Mucosa of stomach (tissue), 1 donor: ENCODE measurements around the gene PHF5A.
"Not testable (repeated sequence)": the region's sequence is repeated elsewhere in the genome, so short reads cannot be mapped to it uniquely, and the experiment has no call there.

Source experiments
- H3K27me3 ChIP-seq: one replicate; pipeline ENCODE4 v1.7.0; 2013; ENCODE audit warnings: mild to moderate bottlenecking, low read length; ENCODE audit not compliant: control insufficient read depth, insufficient read depth
- H3K36me3 ChIP-seq: one replicate; pipeline ENCODE4 v1.7.0; 2013; ENCODE audit warnings: low read length; ENCODE audit not compliant: control insufficient read depth, insufficient read depth
- H3K4me1 ChIP-seq: one replicate; pipeline ENCODE4 v1.7.0; 2013; ENCODE audit warnings: mild to moderate bottlenecking, low read length; ENCODE audit not compliant: control insufficient read depth, insufficient read depth
- H3K4me3 ChIP-seq: one replicate; pipeline ENCODE4 v1.7.0; 2013; ENCODE audit warnings: low read length
- H3K9ac ChIP-seq: one replicate; pipeline ENCODE4 v1.7.0; 2013; ENCODE audit warnings: mild to moderate bottlenecking, low read length, moderate library complexity
- H3K9me3 ChIP-seq: one replicate; pipeline ENCODE4 v1.7.0; 2013; ENCODE audit warnings: mild to moderate bottlenecking, low read length, moderate library complexity; ENCODE audit not compliant: control insufficient read depth
- donor health status: Pancreatic carcinoma.

Gene PHF5A

GRCh38 chr22:41437198-41437597 is 31.3 kb downstream of the PHF5A start:
- no peaks in the 10 kb centered on the region for H3K9me3 ChIP-seq
- H3K4me3 ChIP-seq, result no peak overlapping the region
- H3K36me3 ChIP-seq, result peaks cover 24% of the 10 kb centered on the region
- no peaks in the 10 kb centered on the region for H3K27me3 ChIP-seq
- H3K9ac ChIP-seq, result no peak overlapping the region
- peaks cover 1% of the 10 kb centered on the region for H3K4me1 ChIP-seq

- Histone ChIP-seq H3K4me3 (no peak overlapping the region), H3K4me1 (no peaks in the 10 kb centered on the region), H3K27me3 (no peaks in the 10 kb centered on the region), H3K9ac (no peak overlapping the region), H3K9me3 (no peaks in the 10 kb centered on the region), H3K36me3 (peaks cover 24% of the 10 kb centered on the region)
Observed at GRCh38 chr22:41436322-41437113, 32.0 kb downstream of the PHF5A start.

- H3K36me3 ChIP-seq, result peaks cover 24% of the 10 kb centered on the region
- H3K4me3 ChIP-seq, result no peak overlapping the region
- H3K27me3 ChIP-seq, result no peaks in the 10 kb centered on the region
- H3K9me3 ChIP-seq, result no peaks in the 10 kb centered on the region
- H3K4me1 ChIP-seq, result no peaks in the 10 kb centered on the region
- H3K9ac ChIP-seq, result no peak overlapping the region
Observed at GRCh38 chr22:41435560-41435959, 32.9 kb downstream of the PHF5A start.

GRCh38 chr22:41434361-41435003 is 34.0 kb downstream of the PHF5A start:
- not testable (repeated sequence) for H3K4me1 ChIP-seq, H3K9me3 ChIP-seq
- H3K36me3 ChIP-seq, result peaks cover 24% of the 10 kb centered on the region

GRCh38 chr22:41433480-41433879 is 35.0 kb downstream of the PHF5A start:
- H3K9ac ChIP-seq, H3K4me3 ChIP-seq, H3K4me1 ChIP-seq, H3K27me3 ChIP-seq, H3K9me3 ChIP-seq: not testable (repeated sequence)
- H3K36me3 ChIP-seq, result peaks cover 24% of the 10 kb centered on the region

More at GRCh38 chr22:41434361-41435003, 34.0 kb downstream of the PHF5A start:
- H3K9ac ChIP-seq, H3K27me3 ChIP-seq, H3K4me3 ChIP-seq: not testable (repeated sequence)

- peaks cover 20% of the 10 kb centered on the region for H3K36me3 ChIP-seq
- H3K4me3 ChIP-seq, result no peak overlapping the region
- H3K4me1 ChIP-seq, result no peaks in the 10 kb centered on the region
- no peak overlapping the region for H3K9ac ChIP-seq
- H3K27me3 ChIP-seq, result no peaks in the 10 kb centered on the region
- no peaks in the 10 kb centered on the region for H3K9me3 ChIP-seq
Observed at GRCh38 chr22:41431656-41432055, 36.8 kb downstream of the PHF5A start.

- Histone ChIP-seq H3K4me1 (no peaks in the 10 kb centered on the region), H3K36me3 (peaks cover 4% of the 10 kb centered on the region), H3K4me3 (no peak overlapping the region), H3K9ac (no peak overlapping the region), H3K27me3 (no peaks in the 10 kb centered on the region), H3K9me3 (no peaks in the 10 kb centered on the region)
Observed at GRCh38 chr22:41429951-41430332, 38.5 kb downstream of the PHF5A start.

GRCh38 chr22:41429232-41429950 is 39.1 kb downstream of the PHF5A start:
- H3K4me3 ChIP-seq, result no peak overlapping the region
- H3K27me3 ChIP-seq, result no peaks in the 10 kb centered on the region
- H3K4me1 ChIP-seq, result no peaks in the 10 kb centered on the region
- H3K9ac ChIP-seq, result no peak overlapping the region
- H3K9me3 ChIP-seq, result no peaks in the 10 kb centered on the region
- peaks cover 4% of the 10 kb centered on the region for H3K36me3 ChIP-seq

- Histone ChIP-seq H3K4me3 (no peak overlapping the region), H3K4me1 (no peaks in the 10 kb centered on the region), H3K36me3 (no peaks in the 10 kb centered on the region), H3K9me3 (no peaks in the 10 kb centered on the region), H3K27me3 (no peaks in the 10 kb centered on the region), H3K9ac (no peak overlapping the region)
Observed at GRCh38 chr22:41425660-41426365, 42.7 kb downstream of the PHF5A start.

GRCh38 chr22:41418717-41419116 is 49.8 kb downstream of the PHF5A start:
- peaks cover 34% of the 10 kb centered on the region for H3K4me1 ChIP-seq
- no peaks in the 10 kb centered on the region for H3K9me3 ChIP-seq
- H3K4me3 ChIP-seq, result no peak overlapping the region
- H3K36me3 ChIP-seq, result no peaks in the 10 kb centered on the region
- no peaks in the 10 kb centered on the region for H3K27me3 ChIP-seq
- H3K9ac ChIP-seq, result no peak overlapping the region

- H3K9me3 ChIP-seq, result no peaks in the 10 kb centered on the region
- no peaks in the 10 kb centered on the region for H3K27me3 ChIP-seq
- no peak overlapping the region for H3K4me3 ChIP-seq
- peaks cover 36% of the 10 kb centered on the region for H3K4me1 ChIP-seq
- H3K9ac ChIP-seq, result no peak overlapping the region
- no peaks in the 10 kb centered on the region for H3K36me3 ChIP-seq
Observed at GRCh38 chr22:41417622-41418390, 50.7 kb downstream of the PHF5A start.
